ENCODE measurements around the gene MMP12. TPM values are rescaled to one million over a fixed set of nuclear protein-coding genes. Genes with fewer than 3 reads are reported as not detected.

MMP12 gene
- total RNA-seq, 2 experiments from 2014 or later, result not detected

- no peaks in the 10 kb centered on the region for H3K79me2 ChIP-seq (ENCODE audit: insufficient read depth, low read depth, low read length)
- TF ChIP-seq CTCF (conservative IDR thresholded peaks at IDR 0.05; ENCODE audit: low read length), result no peak
- no TSS peak for BruUV-seq (replicated peaks)
- H3K27ac ChIP-seq (ENCODE audit: low read depth, low read length, poor library complexity, severe bottlenecking), result no peak overlapping the region
- DNase-seq (ENCODE audit: low spot score), result no peak
- no peaks in the 10 kb centered on the region for H3K4me1 ChIP-seq (ENCODE audit: insufficient read depth, low read length, poor library complexity, severe bottlenecking)
- ChIA-PET POLR2A (interaction anchor here (0.9 to 1.1 kb wide), 2 partner anchors 10 to 162 kb away, joined by 3 to 5 read pairs; no protein-coding TSS in a partner anchor), CTCF (ENCODE audit: unreplicated experiment) (no interaction called here)
- intact Hi-C loops (cut with micrococcal nuclease; ENCODE audit: unreplicated experiment), result no loop called here
- no peaks in the 10 kb centered on the region for H3K9me2 ChIP-seq (ENCODE audit: insufficient read depth, low read length)
- H3K9me3 ChIP-seq (ENCODE audit: low read length), result no peaks in the 10 kb centered on the region
- no peaks in the 10 kb centered on the region for H4K20me1 ChIP-seq (ENCODE audit: insufficient read depth, low read length)
- no peak overlapping the region for H3K4me3 ChIP-seq (ENCODE audit: low read depth, low read length, poor library complexity, severe bottlenecking)
- H2AFZ ChIP-seq (ENCODE audit: low read length), result no peak overlapping the region
- H3K4me2 ChIP-seq (ENCODE audit: low read length), result no peak overlapping the region
- H3K36me3 ChIP-seq (ENCODE audit: insufficient read depth, low read length), result no peaks in the 10 kb centered on the region
Observed at GRCh38 chr11:102846292-102846691, 28.5 kb downstream of the MMP12 start.

DNA sequence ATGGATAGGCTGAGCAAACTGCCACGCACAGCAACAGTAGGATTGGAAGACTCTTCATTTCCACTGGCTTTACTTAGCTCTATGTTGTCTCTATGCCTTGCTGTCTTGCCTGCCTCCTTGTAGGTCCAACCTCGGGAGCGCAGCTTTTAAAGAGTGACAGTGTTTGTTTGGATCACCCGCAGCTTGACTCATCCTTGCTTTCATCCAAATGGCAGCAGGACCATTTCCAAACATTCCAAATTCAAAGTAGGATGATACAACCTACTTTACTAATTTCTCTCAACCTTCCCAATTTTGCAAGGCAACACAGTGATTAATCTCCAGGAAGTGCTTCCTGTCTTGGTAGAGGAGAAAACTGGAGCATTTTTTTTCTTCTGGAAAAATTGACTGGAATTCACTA is 31.3 kb downstream of the MMP12 start, which contains the start of gene MMP3:
Gene MMP3 (minus strand): TSS at position 121 of the 400 bp plus-strand sequence. CDS start 63 bp downstream, at position 58.
- intact Hi-C loops (cut with micrococcal nuclease; ENCODE audit: unreplicated experiment), result no loop called here
- no peaks in the 10 kb centered on the region for H3K9me3 ChIP-seq (ENCODE audit: low read length)

GRCh38 chr11:102842930-102843329 is 31.9 kb downstream of the MMP12 start:
- Histone ChIP-seq H3K36me3 (ENCODE audit: insufficient read depth, low read length) (no peaks in the 10 kb centered on the region), H3K4me1 (ENCODE audit: insufficient read depth, low read length, poor library complexity, severe bottlenecking) (no peaks in the 10 kb centered on the region), H3K9me3 (ENCODE audit: low read length) (no peaks in the 10 kb centered on the region), H4K20me1 (ENCODE audit: insufficient read depth, low read length) (no peaks in the 10 kb centered on the region), H3K4me3 (ENCODE audit: low read depth, low read length, poor library complexity, severe bottlenecking) (no peak overlapping the region), H2AFZ (ENCODE audit: low read length) (no peak overlapping the region), H3K27ac (ENCODE audit: low read depth, low read length, poor library complexity, severe bottlenecking) (no peak overlapping the region), H3K4me2 (ENCODE audit: low read length) (no peak overlapping the region), H3K9me2 (ENCODE audit: insufficient read depth, low read length) (no peaks in the 10 kb centered on the region), H3K79me2 (ENCODE audit: insufficient read depth, low read depth, low read length) (no peaks in the 10 kb centered on the region)
- ChIA-PET CTCF (ENCODE audit: unreplicated experiment) (no interaction called here), POLR2A (interaction anchor here (0.6 kb wide), 1 partner anchor 31 kb away, joined by 3 read pairs; no protein-coding TSS in a partner anchor)
- intact Hi-C loops (cut with micrococcal nuclease; ENCODE audit: unreplicated experiment), result no loop called here
- TF ChIP-seq EZH2phosphoT487 (IDR thresholded peaks at IDR 0.05; ENCODE audit: borderline replicate concordance, low read depth, low read length) (no peak), CTCF (conservative IDR thresholded peaks at IDR 0.05; ENCODE audit: low read length) (no peak)
- no TSS peak for BruUV-seq (replicated peaks)
- no peak for DNase-seq (ENCODE audit: low spot score)

More for the DNA sequence above, 31.3 kb downstream of the MMP12 start, which contains the start of gene MMP3:
- Histone ChIP-seq H3K36me3 (ENCODE audit: insufficient read depth, low read length) (no peaks in the 10 kb centered on the region), H2AFZ (ENCODE audit: low read length) (no peak within 1 kb of the TSS), H4K20me1 (ENCODE audit: insufficient read depth, low read length) (no peaks in the 10 kb centered on the region), H3K4me2 (ENCODE audit: low read length) (no peak within 1 kb of the TSS), H3K9me2 (ENCODE audit: insufficient read depth, low read length) (no peaks in the 10 kb centered on the region), H3K4me3 (ENCODE audit: low read depth, low read length, poor library complexity, severe bottlenecking) (no peak within 1 kb of the TSS), H3K79me2 (ENCODE audit: insufficient read depth, low read depth, low read length) (no peaks in the 10 kb centered on the region), H3K27ac (ENCODE audit: low read depth, low read length, poor library complexity, severe bottlenecking) (no peak within 1 kb of the TSS), H3K4me1 (ENCODE audit: insufficient read depth, low read length, poor library complexity, severe bottlenecking) (no peaks in the 10 kb centered on the region)
- no peak for TF ChIP-seq EZH2phosphoT487 (IDR thresholded peaks at IDR 0.05; ENCODE audit: borderline replicate concordance, low read depth, low read length)
- no peak for TF ChIP-seq CTCF (conservative IDR thresholded peaks at IDR 0.05; ENCODE audit: low read length)
- ChIA-PET CTCF (ENCODE audit: unreplicated experiment) (no interaction called here), POLR2A (no interaction called here)
- no peak for DNase-seq (ENCODE audit: low spot score)
- no TSS peak for BruUV-seq (replicated peaks)
